Panc1 (cell line): Measurements from ENCODE around the gene SSBP2.

Source experiments
- POLR2AphosphoS5 ChIP-seq: IDR thresholded peaks from 2 replicates; pipeline ENCODE4 v1.6.1; 2012; ENCODE audit warnings: mild to moderate bottlenecking, low read depth, low read length, moderate library complexity
- TF ChIP-seq, protein P1 (sequence below): fragments of 450-650 bp; IDR thresholded peaks from 2 replicates; pipeline ENCODE4 v1.5.1; 2017; ENCODE audit warnings: mild to moderate bottlenecking
- TF ChIP-seq, protein P2 (sequence below), 2 experiments: IDR thresholded peaks; 2 replicates each; pipeline ENCODE4 v1.6.1; 2011 to 2012; ENCODE audit warnings: low read depth in 2 of 2, control low read depth in 1 of 2, low read length in 1 of 2, mild to moderate bottlenecking in 1 of 2, moderate library complexity in 1 of 2; ENCODE audit not compliant: insufficient read depth in 1 of 2

DNA sequence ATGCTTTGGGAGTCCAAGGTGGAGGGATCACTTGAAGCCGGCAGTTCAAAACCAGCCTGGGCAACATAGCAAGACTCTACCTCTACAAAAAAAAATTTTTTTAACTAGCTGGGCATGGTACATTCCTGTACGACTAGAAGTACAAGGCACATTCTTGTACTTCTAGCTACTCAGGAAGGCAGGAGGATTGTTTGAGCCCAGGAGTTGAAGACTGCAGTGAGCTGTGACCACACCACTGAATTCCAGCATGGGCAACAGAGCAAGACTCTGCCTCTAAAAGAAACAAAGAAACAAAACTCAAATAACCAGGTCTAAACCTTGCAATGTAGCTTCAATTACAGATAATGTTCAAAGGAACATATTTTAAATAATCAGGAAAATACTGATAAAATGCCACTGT, 56.2 kb downstream of the SSBP2 start:
- TF ChIP-seq, protein P1, sequence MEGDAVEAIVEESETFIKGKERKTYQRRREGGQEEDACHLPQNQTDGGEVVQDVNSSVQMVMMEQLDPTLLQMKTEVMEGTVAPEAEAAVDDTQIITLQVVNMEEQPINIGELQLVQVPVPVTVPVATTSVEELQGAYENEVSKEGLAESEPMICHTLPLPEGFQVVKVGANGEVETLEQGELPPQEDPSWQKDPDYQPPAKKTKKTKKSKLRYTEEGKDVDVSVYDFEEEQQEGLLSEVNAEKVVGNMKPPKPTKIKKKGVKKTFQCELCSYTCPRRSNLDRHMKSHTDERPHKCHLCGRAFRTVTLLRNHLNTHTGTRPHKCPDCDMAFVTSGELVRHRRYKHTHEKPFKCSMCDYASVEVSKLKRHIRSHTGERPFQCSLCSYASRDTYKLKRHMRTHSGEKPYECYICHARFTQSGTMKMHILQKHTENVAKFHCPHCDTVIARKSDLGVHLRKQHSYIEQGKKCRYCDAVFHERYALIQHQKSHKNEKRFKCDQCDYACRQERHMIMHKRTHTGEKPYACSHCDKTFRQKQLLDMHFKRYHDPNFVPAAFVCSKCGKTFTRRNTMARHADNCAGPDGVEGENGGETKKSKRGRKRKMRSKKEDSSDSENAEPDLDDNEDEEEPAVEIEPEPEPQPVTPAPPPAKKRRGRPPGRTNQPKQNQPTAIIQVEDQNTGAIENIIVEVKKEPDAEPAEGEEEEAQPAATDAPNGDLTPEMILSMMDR, result no peak
- TF ChIP-seq POLR2AphosphoS5, result no peak
- TF ChIP-seq, protein P2, sequence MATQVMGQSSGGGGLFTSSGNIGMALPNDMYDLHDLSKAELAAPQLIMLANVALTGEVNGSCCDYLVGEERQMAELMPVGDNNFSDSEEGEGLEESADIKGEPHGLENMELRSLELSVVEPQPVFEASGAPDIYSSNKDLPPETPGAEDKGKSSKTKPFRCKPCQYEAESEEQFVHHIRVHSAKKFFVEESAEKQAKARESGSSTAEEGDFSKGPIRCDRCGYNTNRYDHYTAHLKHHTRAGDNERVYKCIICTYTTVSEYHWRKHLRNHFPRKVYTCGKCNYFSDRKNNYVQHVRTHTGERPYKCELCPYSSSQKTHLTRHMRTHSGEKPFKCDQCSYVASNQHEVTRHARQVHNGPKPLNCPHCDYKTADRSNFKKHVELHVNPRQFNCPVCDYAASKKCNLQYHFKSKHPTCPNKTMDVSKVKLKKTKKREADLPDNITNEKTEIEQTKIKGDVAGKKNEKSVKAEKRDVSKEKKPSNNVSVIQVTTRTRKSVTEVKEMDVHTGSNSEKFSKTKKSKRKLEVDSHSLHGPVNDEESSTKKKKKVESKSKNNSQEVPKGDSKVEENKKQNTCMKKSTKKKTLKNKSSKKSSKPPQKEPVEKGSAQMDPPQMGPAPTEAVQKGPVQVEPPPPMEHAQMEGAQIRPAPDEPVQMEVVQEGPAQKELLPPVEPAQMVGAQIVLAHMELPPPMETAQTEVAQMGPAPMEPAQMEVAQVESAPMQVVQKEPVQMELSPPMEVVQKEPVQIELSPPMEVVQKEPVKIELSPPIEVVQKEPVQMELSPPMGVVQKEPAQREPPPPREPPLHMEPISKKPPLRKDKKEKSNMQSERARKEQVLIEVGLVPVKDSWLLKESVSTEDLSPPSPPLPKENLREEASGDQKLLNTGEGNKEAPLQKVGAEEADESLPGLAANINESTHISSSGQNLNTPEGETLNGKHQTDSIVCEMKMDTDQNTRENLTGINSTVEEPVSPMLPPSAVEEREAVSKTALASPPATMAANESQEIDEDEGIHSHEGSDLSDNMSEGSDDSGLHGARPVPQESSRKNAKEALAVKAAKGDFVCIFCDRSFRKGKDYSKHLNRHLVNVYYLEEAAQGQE (IDR thresholded peaks at IDR 0.05; ENCODE audit: insufficient read depth in 1 of 2, low read depth in 2 of 2, low read length in 1 of 2), result no peak
